K562 (cell line): ENCODE data around the gene OBSCN. TPM values are rescaled to one million over a fixed set of nuclear protein-coding genes. Genes with fewer than 3 reads are reported as not detected.

ENCODE experiments used
- ETV1 ChIP-seq: fragments of 450-650 bp; conservative IDR thresholded peaks from 2 replicates; pipeline ENCODE4 v1.6.1; 2016; ENCODE audit warnings: missing genetic modification characterization, control low read depth, low read depth, missing compliant biosample characterization
- GTF2B ChIP-seq: IDR thresholded peaks from 2 replicates; pipeline ENCODE4 v1.6.1; 2011; ENCODE audit not compliant: insufficient read length; ENCODE audit errors: extremely low read depth
- JUND ChIP-seq, 2 experiments: IDR thresholded peaks; 2 replicates in 1 of 2; 3 replicates in 1 of 2; pipeline ENCODE4 v1.6.1; 2011; ENCODE audit warnings: borderline replicate concordance in 2 of 2, low read depth in 2 of 2, low read length in 2 of 2, improper control_type of control experiment in 1 of 2, missing biosample characterization in 1 of 2, missing genetic modification characterization in 1 of 2, missing genetic modification reagents in 1 of 2
- KLF13 ChIP-seq: fragments of 450-650 bp; IDR thresholded peaks from 2 replicates; pipeline ENCODE4 v1.6.1; 2016; ENCODE audit warnings: missing genetic modification characterization, low read depth, mild to moderate bottlenecking, missing compliant biosample characterization, moderate library complexity, borderline replicate concordance
- NFIX ChIP-seq: fragments of 250-450 bp; sonication (Bioruptor Pico); IDR thresholded peaks from 2 replicates; pipeline ENCODE4 v1.4.0; 2020; ENCODE audit warnings: low read depth, mild to moderate bottlenecking, moderate library complexity
- NUFIP1 ChIP-seq: fragments of 450-650 bp; IDR thresholded peaks from 2 replicates; pipeline ENCODE4 v1.6.1; 2018; ENCODE audit not compliant: partially characterized antibody
- POLR2AphosphoS2 ChIP-seq: IDR thresholded peaks from 2 replicates; pipeline ENCODE4 v1.6.1; 2012; ENCODE audit warnings: low read length, improper control_type of control experiment
- RNF219 ChIP-seq: fragments of 250-450 bp; sonication (Bioruptor Pico); IDR thresholded peaks from 2 replicates; pipeline ENCODE4 v1.5.0; 2022; ENCODE audit warnings: mild to moderate bottlenecking
- RUNX1 ChIP-seq: sonication (generic); IDR thresholded peaks from 2 replicates; pipeline ENCODE4 v1.6.1; 2016; ENCODE audit warnings: antibody characterized with exemption, low read depth
- SETDB1 ChIP-seq: IDR thresholded peaks from one replicate; pipeline ENCODE4 v1.6.1; 2012; ENCODE audit warnings: low read length, control low read depth, inconsistent platforms
- SMARCA4 ChIP-seq: fragments of 450-650 bp; IDR thresholded peaks from 2 replicates; pipeline ENCODE4 v1.6.1; 2016
- SMARCA5 ChIP-seq: fragments of 450-650 bp; IDR thresholded peaks from 2 replicates; pipeline ENCODE4 v1.6.1; 2016
- SMARCE1 ChIP-seq: fragments of 450-650 bp; IDR thresholded peaks from 2 replicates; pipeline ENCODE4 v1.7.1; 2016; ENCODE audit warnings: mild to moderate bottlenecking
- SREBF1 ChIP-seq: fragments of 150-350 bp; IDR thresholded peaks from 2 replicates; pipeline ENCODE4 v1.6.1; 2014; ENCODE audit warnings: antibody characterized with exemption, low read depth, low read length, borderline replicate concordance
- TRIM25 ChIP-seq: fragments of 450-650 bp; IDR thresholded peaks from 2 replicates; pipeline ENCODE4 v1.7.0; 2016; ENCODE audit warnings: borderline replicate concordance
- USF1 ChIP-seq: sonication (generic); formaldehyde crosslinking; IDR thresholded peaks from 2 replicates; pipeline ENCODE4 v1.9.0; 2022; ENCODE audit warnings: mild to moderate bottlenecking, missing genetic modification reagents
- ZKSCAN8 ChIP-seq: fragments of 200-800 bp; sonication (Bioruptor generic); IDR thresholded peaks from 2 replicates; pipeline ENCODE4 v1.6.1; 2016; ENCODE audit warnings: missing genetic modification characterization, missing compliant biosample characterization
- ZNF518B ChIP-seq: fragments of 250-450 bp; sonication (Bioruptor Pico); IDR thresholded peaks from 2 replicates; pipeline ENCODE4 v1.5.0; 2021; ENCODE audit warnings: mild to moderate bottlenecking, moderate library complexity
- ZNF778 ChIP-seq: fragments of 450-650 bp; formaldehyde crosslinking; IDR thresholded peaks from 2 replicates; pipeline ENCODE4 v1.4.0; 2020; ENCODE audit warnings: mild to moderate bottlenecking, moderate library complexity
- polyA plus RNA-seq, 8 experiments: library from polyadenylated mRNA; depleted of rRNA in 4 of 8; stranded (reverse) in 5 of 8; unstranded in 3 of 8; fragments of >200 nt; fragmentation: Nextera tagmentation in 2 of 8; fragmentation: Illumina TruSeq in 1 of 8; extraction: Ambion mirVana in 2 of 8; extraction: Trizol in 1 of 8; gene quantifications; 2 replicates each; pipeline versions ENCODE4 v1.2.1 to v1.2.3, GENCODE V29; 2011 to 2014; ENCODE audit warnings: inconsistent platforms in 1 of 8, missing spikeins in 1 of 8
- total RNA-seq, 7 experiments: library from RNA; depleted of rRNA in 6 of 7; stranded (reverse); fragments of >200 nt in 6 of 7; fragmentation: Illumina TruSeq in 2 of 7; extraction: Trizol in 2 of 7; gene quantifications; 2 replicates each; pipeline versions ENCODE4 v1.2.1 to v1.2.3, GENCODE V29; 2011 to 2021; ENCODE audit warnings: low replicate concordance in 1 of 7

The OBSCN gene
- total and polyA plus RNA-seq, 9 of the 15 experiments (the other 6 are each of a cell fraction or from before 2014, with no cell fraction given), result 0.18 to 19.7 (median 3.6) TPM

DNA sequence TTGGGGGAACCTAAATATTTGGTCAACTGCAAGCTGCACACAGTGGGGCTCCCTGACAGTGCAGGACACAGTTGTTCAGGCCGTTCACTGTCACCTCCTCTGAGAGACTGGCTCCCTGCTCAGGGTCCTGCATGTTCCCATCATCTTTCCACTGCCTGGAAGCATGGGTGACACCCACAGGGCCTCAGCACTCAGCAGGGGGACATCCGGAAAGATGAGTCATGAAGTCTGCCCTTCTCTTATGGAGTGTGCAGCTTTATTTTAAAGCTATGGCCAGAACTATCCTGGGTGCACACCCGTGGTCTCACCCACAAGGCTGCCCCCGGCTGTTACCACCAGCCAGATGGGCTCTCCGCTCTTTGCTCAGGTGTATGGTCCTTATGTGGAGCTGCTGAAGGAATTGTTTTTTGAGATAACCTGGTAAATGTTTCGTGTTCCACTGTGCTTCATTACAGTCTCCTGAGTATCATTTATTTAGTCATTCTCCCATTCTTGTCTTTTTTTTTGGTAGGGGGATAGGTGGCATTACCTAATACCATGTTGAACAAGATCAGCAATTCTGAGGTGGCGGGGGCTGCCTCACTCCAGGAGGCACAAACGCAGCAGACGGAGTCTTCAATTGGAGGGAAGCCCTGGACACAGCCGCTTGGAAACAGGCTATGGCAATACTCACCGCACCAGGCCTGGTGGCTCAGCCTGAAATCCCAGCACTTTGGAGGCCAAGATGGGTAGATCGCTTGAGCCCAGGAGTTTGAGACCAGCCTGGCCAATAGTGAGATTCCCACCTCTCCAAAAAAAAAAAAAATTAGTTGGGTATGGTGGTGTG, 184.5 kb downstream of the OBSCN start (continued):
- TF ChIP-seq GTF2B, result no peak
- TF ChIP-seq JUND (IDR thresholded peaks at IDR 0.05; ENCODE audit: borderline replicate concordance, low read depth, low read length), result peak; percentile 95
- peak; percentile 91; the same call in 2 of the 3 replicates for TF ChIP-seq JUND (tag; IDR thresholded peaks at IDR 0.05; ENCODE audit: borderline replicate concordance, low read depth, low read length)
- no peak for TF ChIP-seq NUFIP1
- TF ChIP-seq ZKSCAN8, result no peak
- TF ChIP-seq SREBF1, result no peak
- TF ChIP-seq SETDB1, result no peak
- no peak for TF ChIP-seq ZNF778 (CRISPR knock-in tag)
- peak; percentile 32; the same call in 1 of the 2 replicates for TF ChIP-seq SMARCE1
- no peak for TF ChIP-seq RNF219 (CRISPR knock-in tag)
- TF ChIP-seq SMARCA5, result no peak
- peak; percentile 72; the same call in 1 of the 2 replicates for TF ChIP-seq POLR2AphosphoS2
- TF ChIP-seq KLF13, result no peak
- TF ChIP-seq ZNF518B (CRISPR knock-in tag), result no peak
- peak; percentile 66 for TF ChIP-seq SMARCA4
- no peak for TF ChIP-seq RUNX1
- TF ChIP-seq NFIX (CRISPR knock-in tag), result no peak
- no peak for TF ChIP-seq USF1 (CRISPR knock-in tag)
- TF ChIP-seq ETV1 (tag), result peak; percentile 78
- TF ChIP-seq TRIM25, result no peak
